SU-DHL-6 (cell line): ENCODE data around the gene NMS.

Experiments used
- CTCF ChIP-seq: fragments of 200-600 bp; sonication (generic); IDR thresholded peaks from one replicate; pipeline ENCODE4 v1.5.1; 2017; ENCODE audit warnings: antibody characterized with exemption, mild to moderate bottlenecking, low read length, moderate library complexity; ENCODE audit not compliant: insufficient read depth, poor library complexity, severe bottlenecking
- EZH2phosphoT487 ChIP-seq: fragments of 200-600 bp; sonication (generic), shearing (Covaris generic); conservative IDR thresholded peaks from 2 replicates; pipeline ENCODE4 v1.6.1; 2018; ENCODE audit warnings: mild to moderate bottlenecking, antibody characterized with exemption, low read length, moderate library complexity, mixed read lengths

GRCh38 chr2:100425107-100425506, 45.2 kb upstream of the NMS start:
- TF ChIP-seq CTCF: no peak
- no peak for TF ChIP-seq EZH2phosphoT487
